Measurements from ENCODE around the gene SLC3A2. TPM values are rescaled to one million over a fixed set of nuclear protein-coding genes. Genes with fewer than 3 reads are reported as not detected.

SLC3A2 gene
- total RNA-seq, 4 donors from 2014 or later: 108 to 148 (median 133) TPM

GRCh38 chr11:62847767-62848314 is 32.9 kb upstream of the SLC3A2 start:
- Histone ChIP-seq H3K36me3 (peaks cover 0 to 20% (median 0%) of the 10 kb centered on the region in 3 donors), H3K27me3 (no peaks in the 10 kb centered on the region), H3K4me1 (peaks cover 0 to 4% (median 0%) of the 10 kb centered on the region in 4 donors), H3K27ac (no peak overlapping the region), H3K9me3 (no peaks in the 10 kb centered on the region), H3K4me3 (no peak overlapping the region)
- DNase-seq (ENCODE audit: low spot score in 2 of 2): no peak
- TF ChIP-seq POLR2A (IDR thresholded peaks at IDR 0.05) (no peak), EP300 (IDR thresholded peaks at IDR 0.05) (no peak), CTCF (IDR thresholded peaks at IDR 0.05) (no peak)
- WGBS, 2 donors: 89 to 93% methylated on average over 1 of the region's 1 CpG

- peaks cover 3 to 27% (median 18%) of the 10 kb centered on the region in 4 donors for H3K4me1 ChIP-seq
- no peak overlapping the region for H3K4me3 ChIP-seq
- no peak for TF ChIP-seq EP300 (IDR thresholded peaks at IDR 0.05)
- no peak for TF ChIP-seq POLR2A (IDR thresholded peaks at IDR 0.05)
- no peak for TF ChIP-seq CTCF (IDR thresholded peaks at IDR 0.05)
- H3K36me3 ChIP-seq: peaks cover 0 to 33% (median 4%) of the 10 kb centered on the region in 3 donors
- no peaks in the 10 kb centered on the region for H3K27me3 ChIP-seq
- no peak overlapping the region for H3K27ac ChIP-seq
- no peak for DNase-seq (ENCODE audit: low spot score in 2 of 2)
- H3K9me3 ChIP-seq: no peaks in the 10 kb centered on the region
- WGBS, 2 donors: 57 to 63% methylated on average over 14 to 15 of the region's 15 CpGs
These were observed 29.5 kb upstream of the SLC3A2 start for GRCh38 chr11:62850911-62851806.

GRCh38 chr11:62851807-62852522 is 28.7 kb upstream of the SLC3A2 start:
- no peak overlapping the region for H3K27ac ChIP-seq
- WGBS, 2 donors: 34 to 44% methylated on average over 3 of the region's 3 CpGs
- DNase-seq (ENCODE audit: low spot score in 2 of 2): no peak
- H3K27me3 ChIP-seq: no peaks in the 10 kb centered on the region
- H3K9me3 ChIP-seq: no peaks in the 10 kb centered on the region
- H3K36me3 ChIP-seq: peaks cover 0 to 33% (median 4%) of the 10 kb centered on the region in 3 donors
- peaks cover 3 to 35% (median 18%) of the 10 kb centered on the region in 4 donors for H3K4me1 ChIP-seq
- no peak overlapping the region for H3K4me3 ChIP-seq
- TF ChIP-seq EP300 (IDR thresholded peaks at IDR 0.05) (no peak), POLR2A (IDR thresholded peaks at IDR 0.05) (no peak), CTCF (IDR thresholded peaks at IDR 0.05) (no peak)

- Histone ChIP-seq H3K4me1 (peaks cover 3 to 38% (median 20%) of the 10 kb centered on the region in 4 donors), H3K9me3 (no peaks in the 10 kb centered on the region), H3K27ac (no peak overlapping the region), H3K4me3 (no peak overlapping the region), H3K27me3 (no peaks in the 10 kb centered on the region), H3K36me3 (peaks cover 0 to 33% (median 4%) of the 10 kb centered on the region in 3 donors)
- DNase-seq (ENCODE audit: low spot score in 2 of 2): no peak
- no peak for TF ChIP-seq POLR2A (IDR thresholded peaks at IDR 0.05)
- TF ChIP-seq EP300 (IDR thresholded peaks at IDR 0.05): no peak
- no peak for TF ChIP-seq CTCF (IDR thresholded peaks at IDR 0.05)
These were observed 28.0 kb upstream of the SLC3A2 start for GRCh38 chr11:62852523-62853188.
